Vagina (tissue), 2 donors: ENCODE data around the gene BEND4. TPM values are rescaled to one million over a fixed set of nuclear protein-coding genes. Genes with fewer than 3 reads are reported as not detected.

Source experiments
- DNase-seq, 2 donors: peaks; one replicate each; pipeline ENCODE4 v3.0.0-alpha.2; 2017; ENCODE audit errors: extremely low spot score in 2 of 2
- H3K27ac ChIP-seq: fragments of 200-600 bp; sonication (generic); one replicate; pipeline ENCODE4 v1.5.1; 2019
- H3K27me3 ChIP-seq: fragments of 200-600 bp; sonication (generic); one replicate; pipeline ENCODE4 v1.5.1; 2019
- H3K36me3 ChIP-seq, 2 donors: fragments of 200-600 bp; sonication (generic); one replicate each; pipeline ENCODE4 v1.5.1; 2017 to 2019
- H3K4me1 ChIP-seq: fragments of 200-600 bp; sonication (generic); one replicate; pipeline ENCODE4 v1.5.1; 2019
- H3K4me3 ChIP-seq, 2 donors: fragments of 200-600 bp; sonication (generic); 1 replicate in 1 of 2; 2 replicates in 1 of 2; pipeline ENCODE4 v1.5.1; 2016 to 2019
- H3K9me3 ChIP-seq: fragments of 200-600 bp; sonication (generic); one replicate; pipeline ENCODE4 v1.5.1; 2019
- POLR2A ChIP-seq, 2 donors: fragments of 450-650 bp; IDR thresholded peaks; one replicate each; pipeline ENCODE4 v1.6.1; 2017; ENCODE audit warnings: antibody characterized with exemption in 2 of 2, mild to moderate bottlenecking in 2 of 2, moderate library complexity in 2 of 2
- POLR2AphosphoS5 ChIP-seq, 2 donors: sonication (generic); formaldehyde crosslinking; IDR thresholded peaks; one replicate each; pipeline ENCODE4 v1.9.0; 2017; ENCODE audit warnings: antibody characterized with exemption in 2 of 2, mild to moderate bottlenecking in 2 of 2, low read depth in 1 of 2; ENCODE audit not compliant: insufficient read depth in 1 of 2
- intact Hi-C: fragments of 100-400 bp; cut with DNase I; formaldehyde crosslinking; loops from one replicate; pipeline ENCODE4 v1.15.1; 2023
- total RNA-seq: library from RNA; depleted of rRNA; stranded (reverse); fragments of >200 nt; gene quantifications from one replicate; pipeline ENCODE4 v1.2.3, GENCODE V29; 2016
- TF ChIP-seq, protein P1 (sequence below), 3 experiments: fragments of 450-650 bp in 2 of 3; fragments of 200-600 bp in 1 of 3; sonication (generic) in 1 of 3; IDR thresholded peaks; one replicate each; pipeline ENCODE4 v1.5.1; 2017 to 2019; ENCODE audit warnings: antibody characterized with exemption in 3 of 3, mild to moderate bottlenecking in 2 of 3, moderate library complexity in 2 of 3

BEND4 gene
- not detected for total RNA-seq

GRCh38 chr4:42152507-42153504, at the start of gene BEND4:
TSS of gene BEND4 (minus strand) at chr4:42152655. CDS start at chr4:42152143, 512 bp downstream.
- intact Hi-C loops: no loop called here
- Histone ChIP-seq H3K4me3 (peak within 1 kb of the TSS; percentile 32 to 43), H3K4me1 (peaks cover 17% of the 10 kb centered on the region), H3K27ac (no peak within 1 kb of the TSS), H3K9me3 (no peaks in the 10 kb centered on the region), H3K27me3 (peaks cover 6% of the 10 kb centered on the region), H3K36me3 (no peaks in the 10 kb centered on the region)
- no peak for DNase-seq
- TF ChIP-seq, protein P1, sequence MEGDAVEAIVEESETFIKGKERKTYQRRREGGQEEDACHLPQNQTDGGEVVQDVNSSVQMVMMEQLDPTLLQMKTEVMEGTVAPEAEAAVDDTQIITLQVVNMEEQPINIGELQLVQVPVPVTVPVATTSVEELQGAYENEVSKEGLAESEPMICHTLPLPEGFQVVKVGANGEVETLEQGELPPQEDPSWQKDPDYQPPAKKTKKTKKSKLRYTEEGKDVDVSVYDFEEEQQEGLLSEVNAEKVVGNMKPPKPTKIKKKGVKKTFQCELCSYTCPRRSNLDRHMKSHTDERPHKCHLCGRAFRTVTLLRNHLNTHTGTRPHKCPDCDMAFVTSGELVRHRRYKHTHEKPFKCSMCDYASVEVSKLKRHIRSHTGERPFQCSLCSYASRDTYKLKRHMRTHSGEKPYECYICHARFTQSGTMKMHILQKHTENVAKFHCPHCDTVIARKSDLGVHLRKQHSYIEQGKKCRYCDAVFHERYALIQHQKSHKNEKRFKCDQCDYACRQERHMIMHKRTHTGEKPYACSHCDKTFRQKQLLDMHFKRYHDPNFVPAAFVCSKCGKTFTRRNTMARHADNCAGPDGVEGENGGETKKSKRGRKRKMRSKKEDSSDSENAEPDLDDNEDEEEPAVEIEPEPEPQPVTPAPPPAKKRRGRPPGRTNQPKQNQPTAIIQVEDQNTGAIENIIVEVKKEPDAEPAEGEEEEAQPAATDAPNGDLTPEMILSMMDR (IDR thresholded peaks at IDR 0.05): no peak
- TF ChIP-seq POLR2AphosphoS5 (IDR thresholded peaks at IDR 0.05; ENCODE audit: insufficient read depth in 1 of 2, low read depth in 1 of 2) (no peak), POLR2A (IDR thresholded peaks at IDR 0.05) (no peak)

- Histone ChIP-seq H3K27ac (no peak overlapping the region), H3K36me3 (no peaks in the 10 kb centered on the region), H3K27me3 (no peaks in the 10 kb centered on the region), H3K4me3 (no peak overlapping the region), H3K4me1 (no peaks in the 10 kb centered on the region), H3K9me3 (no peaks in the 10 kb centered on the region)
- TF ChIP-seq, protein P1 (IDR thresholded peaks at IDR 0.05): no peak
- TF ChIP-seq POLR2A (IDR thresholded peaks at IDR 0.05): no peak
- no peak for TF ChIP-seq POLR2AphosphoS5 (IDR thresholded peaks at IDR 0.05; ENCODE audit: insufficient read depth in 1 of 2, low read depth in 1 of 2)
- no peak for DNase-seq
- intact Hi-C loops: no loop called here
Measured at GRCh38 chr4:42197341-42197740, 44.9 kb upstream of the BEND4 start.

DNA sequence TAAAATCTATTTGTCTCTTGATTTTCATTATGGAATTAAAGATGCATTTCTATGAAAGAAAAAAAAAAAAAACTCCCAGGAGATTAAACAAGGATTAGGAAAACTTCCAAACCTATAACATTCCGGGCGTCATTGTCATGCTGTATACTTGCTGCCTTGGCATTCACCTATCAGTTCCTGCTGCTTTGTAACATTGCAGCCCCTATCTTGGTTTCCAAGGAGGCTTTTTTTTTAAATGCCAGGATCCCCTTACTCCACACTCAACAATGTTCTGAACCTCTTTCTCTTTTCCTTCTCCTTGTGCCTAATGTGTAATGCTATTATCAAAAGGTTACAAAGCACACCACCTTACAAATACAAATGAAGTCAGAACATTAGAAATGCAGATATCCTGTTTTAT, 20.5 kb upstream of the BEND4 start:
- intact Hi-C loops: no loop called here
- no peak overlapping the region for H3K27ac ChIP-seq
- no peaks in the 10 kb centered on the region for H3K9me3 ChIP-seq
- TF ChIP-seq, protein P1 (IDR thresholded peaks at IDR 0.05): no peak
- TF ChIP-seq POLR2A (IDR thresholded peaks at IDR 0.05) (no peak), POLR2AphosphoS5 (IDR thresholded peaks at IDR 0.05; ENCODE audit: insufficient read depth in 1 of 2, low read depth in 1 of 2) (no peak)
- DNase-seq: no peak
- no peaks in the 10 kb centered on the region for H3K4me1 ChIP-seq
- H3K27me3 ChIP-seq: no peaks in the 10 kb centered on the region
- H3K36me3 ChIP-seq: no peaks in the 10 kb centered on the region
- H3K4me3 ChIP-seq: no peak overlapping the region

DNA sequence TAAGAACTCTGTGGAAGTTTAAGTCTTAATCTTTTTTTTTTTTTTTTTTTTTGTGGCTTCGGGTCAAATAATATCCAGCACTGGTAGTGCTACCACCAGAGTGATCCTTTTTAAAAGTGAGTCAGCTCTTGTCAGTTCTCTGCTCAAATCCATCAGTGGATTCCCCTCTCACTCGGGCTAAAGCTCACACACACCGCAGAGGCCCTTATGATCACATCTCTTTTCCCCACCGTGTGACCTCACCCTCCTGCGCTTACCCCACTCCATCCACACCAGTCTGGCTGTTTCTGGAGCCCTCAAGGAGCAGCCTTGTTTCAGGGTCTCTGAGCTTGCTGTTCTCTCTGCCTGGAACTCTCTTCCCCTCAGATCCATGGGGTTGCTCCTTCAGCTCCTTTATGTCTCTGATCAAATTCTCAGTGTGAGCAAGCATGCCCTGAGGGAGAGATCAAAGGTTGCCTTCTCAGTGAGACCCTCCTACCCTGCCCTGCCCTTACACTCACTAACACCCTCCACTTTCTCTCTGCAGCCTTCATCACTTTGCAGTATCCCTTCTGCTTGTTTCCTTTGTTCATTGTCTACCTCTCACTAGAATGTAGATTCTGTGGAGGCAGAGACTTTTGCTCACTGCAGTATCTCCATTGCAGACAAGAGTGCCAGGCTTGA, 19.8 kb upstream of the BEND4 start:
- TF ChIP-seq POLR2AphosphoS5 (IDR thresholded peaks at IDR 0.05; ENCODE audit: insufficient read depth in 1 of 2, low read depth in 1 of 2) (no peak), POLR2A (IDR thresholded peaks at IDR 0.05) (no peak)
- TF ChIP-seq, protein P1 (IDR thresholded peaks at IDR 0.05): no peak
- intact Hi-C loops: no loop called here
- no peak overlapping the region for H3K27ac ChIP-seq

More for the DNA sequence above, 19.8 kb upstream of the BEND4 start:
- H3K36me3 ChIP-seq: no peaks in the 10 kb centered on the region
- DNase-seq: no peak
- no peaks in the 10 kb centered on the region for H3K9me3 ChIP-seq
- no peaks in the 10 kb centered on the region for H3K27me3 ChIP-seq
- H3K4me1 ChIP-seq: no peaks in the 10 kb centered on the region
- no peak overlapping the region for H3K4me3 ChIP-seq
